H1 (cell line): Measurements from ENCODE around the gene ADAM12. TPM values are rescaled to one million over a fixed set of nuclear protein-coding genes. Genes with fewer than 3 reads are reported as not detected.

ENCODE experiments used
- CTCF ChIA-PET: fragments of 300-600 bp; sonication (Branson Sonifier 250); formaldehyde crosslinking; loops from one replicate; lab custom pipeline; 2021; ENCODE audit not compliant: partially characterized antibody; lab: Charles Lee
- POLR2A ChIA-PET: fragments of 300-600 bp; sonication (Branson Sonifier 250); formaldehyde crosslinking; loops from one replicate; lab custom pipeline; 2021; ENCODE audit warnings: inconsistent platforms; ENCODE audit not compliant: partially characterized antibody; lab: Charles Lee
- DNase-seq, 2 experiments: peaks; one replicate each; pipeline versions ENCODE4 v3.0.0 to v3.0.0-alpha.2; 2010 to 2022; ENCODE audit warnings: low spot score in 2 of 2, low read depth in 1 of 2, mixed read lengths in 1 of 2
- FAIRE-seq: peaks from 2 replicates; lab custom pipeline; 2011; peaks lifted over from hg19 to GRCh38; lab: Jason Lieb, UNC
- H2AFZ ChIP-seq: 2 replicates; pipeline ENCODE4 v1.8.1; 2012; ENCODE audit warnings: low read length, inconsistent platforms
- H2AK5ac ChIP-seq: 2 replicates; pipeline ENCODE4 v1.6.1; 2013; ENCODE audit warnings: low read depth, low read length
- H2BK120ac ChIP-seq: replicated peaks from 2 replicates; pipeline ENCODE3; 2013; ENCODE audit warnings: low read depth, low read length, inconsistent platforms
- H2BK12ac ChIP-seq: 2 replicates; pipeline ENCODE4 v1.6.1; 2013; ENCODE audit warnings: low read depth, low read length
- H2BK15ac ChIP-seq: 2 replicates; pipeline ENCODE4 v1.6.1; 2013; ENCODE audit warnings: low read length
- H2BK20ac ChIP-seq: 2 replicates; pipeline ENCODE4 v1.6.1; 2013; ENCODE audit warnings: low read length
- H2BK5ac ChIP-seq: 2 replicates; pipeline ENCODE4 v1.6.1; 2013; ENCODE audit warnings: low read depth, low read length
- H3K14ac ChIP-seq: 2 replicates; pipeline ENCODE4 v1.6.1; 2013; ENCODE audit warnings: inconsistent platforms; ENCODE audit not compliant: insufficient read length
- H3K18ac ChIP-seq: 2 replicates; pipeline ENCODE4 v1.6.1; 2013; ENCODE audit warnings: low read length; ENCODE audit errors: extremely low read depth
- H3K23ac ChIP-seq: 2 replicates; pipeline ENCODE4 v1.6.1; 2013; ENCODE audit warnings: inconsistent platforms; ENCODE audit not compliant: insufficient read length
- H3K23me2 ChIP-seq: 2 replicates; pipeline ENCODE4 v1.6.1; 2013; ENCODE audit warnings: low read depth, low read length
- H3K27ac ChIP-seq: 2 replicates; pipeline ENCODE4 v1.6.1; 2011; ENCODE audit warnings: low read depth, low read length, inconsistent platforms
- H3K27me3 ChIP-seq, 4 experiments: replicated peaks in 1 of 4; 1 replicate in 1 of 4; 2 replicates in 3 of 4; pipeline versions ENCODE4 v1.6.1 to v1.8.1; 2011 to 2013; ENCODE audit warnings: low read length in 3 of 4, mild to moderate bottlenecking in 3 of 4, inconsistent platforms in 2 of 4, mixed read lengths in 2 of 4, moderate library complexity in 1 of 4; ENCODE audit not compliant: control insufficient read depth in 3 of 4, insufficient read depth in 3 of 4; ENCODE audit errors: extremely low read depth in 1 of 4
- H3K36me3 ChIP-seq, 4 experiments: 2 replicates each; pipeline versions ENCODE4 v1.6.1 to v1.8.1; 2011 to 2013; ENCODE audit warnings: mild to moderate bottlenecking in 4 of 4, low read length in 3 of 4, moderate library complexity in 2 of 4, control low read depth in 1 of 4, inconsistent platforms in 1 of 4; ENCODE audit not compliant: insufficient read depth in 4 of 4, control insufficient read depth in 2 of 4
- H3K4ac ChIP-seq: replicated peaks from 2 replicates; pipeline ENCODE3; 2013; ENCODE audit warnings: low read length, low read depth, mixed read lengths, inconsistent platforms; ENCODE audit not compliant: insufficient read length
- H3K4me1 ChIP-seq, 4 experiments: replicated peaks in 1 of 4; 1 replicate in 1 of 4; 2 replicates in 3 of 4; pipeline versions ENCODE4 v1.6.1 to v1.8.1; 2011 to 2013; ENCODE audit warnings: low read length in 3 of 4, inconsistent platforms in 2 of 4, mixed read lengths in 1 of 4; ENCODE audit not compliant: insufficient read depth in 4 of 4, control insufficient read depth in 3 of 4
- H3K4me2 ChIP-seq, 2 experiments: 2 replicates each; pipeline versions ENCODE4 v1.6.1 to v1.8.1; 2011 to 2013; ENCODE audit warnings: low read depth in 2 of 2, low read length in 2 of 2, control low read depth in 1 of 2, inconsistent platforms in 1 of 2, mild to moderate bottlenecking in 1 of 2; ENCODE audit not compliant: insufficient read depth in 1 of 2
- H3K4me3 ChIP-seq, 4 experiments: fragments of 200-600, 300-600 bp in 1 of 4; sonication (generic), shearing (Covaris generic), sonication (Bioruptor Twin) in 1 of 4; 2 replicates each; pipeline versions ENCODE4 v1.5.1 to v1.8.1; 2011 to 2016; ENCODE audit warnings: low read length in 4 of 4, low read depth in 3 of 4, control low read depth in 2 of 4, inconsistent platforms in 2 of 4, mild to moderate bottlenecking in 2 of 4, mixed read lengths in 1 of 4, moderate library complexity in 1 of 4; ENCODE audit not compliant: insufficient read depth in 2 of 4; ENCODE audit errors: extremely low read depth in 1 of 4
- H3K56ac ChIP-seq: replicated peaks from 2 replicates; pipeline ENCODE3; 2013; ENCODE audit warnings: low read depth, mild to moderate bottlenecking, mixed read lengths, low read length, inconsistent platforms; ENCODE audit not compliant: insufficient read length
- H3K79me1 ChIP-seq: 2 replicates; pipeline ENCODE4 v1.6.1; 2013; ENCODE audit warnings: low read depth, low read length, control low read depth
- H3K79me2 ChIP-seq, 2 experiments: 2 replicates each; pipeline versions ENCODE4 v1.6.1 to v1.8.1; 2012 to 2013; ENCODE audit warnings: low read length in 2 of 2, mild to moderate bottlenecking in 2 of 2, inconsistent platforms in 1 of 2; ENCODE audit not compliant: insufficient read depth in 2 of 2, control insufficient read depth in 1 of 2
- H3K9ac ChIP-seq, 4 experiments: replicated peaks in 1 of 4; 1 replicate in 1 of 4; 2 replicates in 3 of 4; pipeline versions ENCODE4 v1.6.1 to v1.8.1; 2011 to 2013; ENCODE audit warnings: low read depth in 3 of 4, low read length in 3 of 4, control low read depth in 2 of 4, mild to moderate bottlenecking in 2 of 4, moderate library complexity in 2 of 4, inconsistent platforms in 1 of 4; ENCODE audit errors: extremely low read depth in 1 of 4
- H3K9me3 ChIP-seq, 2 experiments: 2 replicates each; pipeline versions ENCODE4 v1.6.1 to v1.8.1; 2012 to 2013; ENCODE audit warnings: mild to moderate bottlenecking in 2 of 2, moderate library complexity in 2 of 2, control low read depth in 1 of 2, inconsistent platforms in 1 of 2, low read depth in 1 of 2, low read length in 1 of 2, mixed read lengths in 1 of 2; ENCODE audit not compliant: insufficient read depth in 2 of 2
- H4K20me1 ChIP-seq, 2 experiments: replicated peaks in 1 of 2; 2 replicates each; pipeline versions ENCODE3 to v1.8.1; 2011 to 2013; ENCODE audit warnings: inconsistent platforms in 2 of 2, low read length in 2 of 2, mild to moderate bottlenecking in 1 of 2; ENCODE audit not compliant: insufficient read depth in 2 of 2, control insufficient read depth in 1 of 2
- H4K5ac ChIP-seq: 2 replicates; pipeline ENCODE4 v1.6.1; 2013; ENCODE audit warnings: low read length, low read depth, mixed read lengths, inconsistent platforms; ENCODE audit not compliant: insufficient read length
- H4K8ac ChIP-seq: 2 replicates; pipeline ENCODE4 v1.8.0; 2013; ENCODE audit warnings: mild to moderate bottlenecking, moderate library complexity, low read length, inconsistent platforms; ENCODE audit not compliant: insufficient read depth; ENCODE audit errors: extremely low read depth
- H4K91ac ChIP-seq: replicated peaks from 2 replicates; pipeline ENCODE3; 2013; ENCODE audit warnings: low read length, mixed read lengths, inconsistent platforms; ENCODE audit not compliant: insufficient read length
- FOSL1 ChIP-seq: IDR thresholded peaks from 2 replicates; pipeline ENCODE4 v1.6.1; 2011; ENCODE audit warnings: mild to moderate bottlenecking, low read depth, low read length, moderate library complexity; ENCODE audit not compliant: insufficient read depth
- WGBS, 2 experiments: shearing (Covaris generic) in 1 of 2; methylation state at CpG; one replicate each; pipeline versions ENCODE4 v1.1.6 to v1.1.7; 2013 to 2015; ENCODE audit warnings: low lambda C conversion rate in 2 of 2, mixed read lengths in 2 of 2, inconsistent platforms in 1 of 2, low coverage in 1 of 2, missing lambda C conversion rate in 1 of 2; ENCODE audit not compliant: insufficient replicate concordance in 2 of 2, insufficient coverage in 1 of 2, insufficient read length in 1 of 2; ENCODE audit errors: extremely low coverage in 1 of 2, missing lambda C conversion rate in 1 of 2; 5-methylcytosine and 5-hydroxymethylcytosine counted together
- polyA plus RNA-seq, 7 experiments: library from polyadenylated mRNA; depleted of rRNA in 3 of 7; stranded (reverse) in 5 of 7; unstranded in 2 of 7; fragments of >200 nt in 5 of 7; fragments of 200-250 nt in 2 of 7; gene quantifications; 1 replicate in 5 of 7; 2 replicates in 1 of 7; 4 replicates in 1 of 7; pipeline versions ENCODE4 v1.2.1 to v1.2.3, GENCODE V29; 2011 to 2013; ENCODE audit warnings: missing spikeins in 2 of 7, mixed read lengths in 2 of 7
- total RNA-seq: library from RNA; stranded (reverse); fragmentation: NEBNext Ultra II Directional; extraction: Animal tissue kit (Norgen Biotek cat#: 25700); gene quantifications from 2 replicates; pipeline ENCODE4 v1.2.1, GENCODE V29; 2021

Gene ADAM12
- total and polyA plus RNA-seq, 2 of the 8 experiments (the other 6 are each of a cell fraction or from before 2014, with no cell fraction given) = 0.07 to 0.17 TPM

- no peak overlapping the region for H3K23ac ChIP-seq
- H3K4me1 ChIP-seq = no peaks in the 10 kb centered on the region
- H4K5ac ChIP-seq = no peak overlapping the region
- no peak overlapping the region for H3K56ac ChIP-seq
- no peak overlapping the region for H2BK5ac ChIP-seq
- no peak overlapping the region for H2BK20ac ChIP-seq
- no peak overlapping the region for H2BK12ac ChIP-seq
- no peak overlapping the region for H4K91ac ChIP-seq
- no peaks in the 10 kb centered on the region for H3K79me1 ChIP-seq
- 87% methylated on average over 2 of the region's 2 CpGs; no CpG with 5 or more reads in 1 of the 2 experiments for WGBS, 2 experiments
- no peak for FAIRE-seq
- no peaks in the 10 kb centered on the region for H3K27me3 ChIP-seq
- no peak overlapping the region for H3K4me3 ChIP-seq
- H2AK5ac ChIP-seq = no peak overlapping the region
- H3K36me3 ChIP-seq = no peaks in the 10 kb centered on the region; a peak in 1 of 8 replicates
- no peaks in the 10 kb centered on the region for H4K20me1 ChIP-seq
- H2BK120ac ChIP-seq = no peak overlapping the region
- no peak for DNase-seq
- H2AFZ ChIP-seq = no peak overlapping the region
- H3K27ac ChIP-seq = no peak overlapping the region
- H3K18ac ChIP-seq = no peak overlapping the region
- no peak overlapping the region for H3K4me2 ChIP-seq
- no peak overlapping the region for H3K4ac ChIP-seq
- ChIA-PET POLR2A (no interaction called here), CTCF (no interaction called here)
- H3K9ac ChIP-seq = no peak overlapping the region
- H2BK15ac ChIP-seq = no peak overlapping the region
- no peaks in the 10 kb centered on the region for H3K23me2 ChIP-seq
- no peaks in the 10 kb centered on the region for H3K9me3 ChIP-seq
- H4K8ac ChIP-seq = no peak overlapping the region
- H3K14ac ChIP-seq = no peak overlapping the region
- H3K79me2 ChIP-seq = no peaks in the 10 kb centered on the region
- TF ChIP-seq FOSL1 = no peak
Observed at GRCh38 chr10:126341491-126341890, 46.8 kb downstream of the ADAM12 start.
